KMS-11 (cell line): Measurements from ENCODE around the gene SLX4.

Experiments
- H2AFZ ChIP-seq: fragments of 200-600 bp; sonication (generic); 2 replicates; pipeline ENCODE4 v1.6.1; 2016; ENCODE audit warnings: antibody characterized with exemption, mixed run types, low read depth
- H3K27ac ChIP-seq: fragments of 200-600 bp; sonication (generic); 2 replicates; pipeline ENCODE4 v1.6.1; 2016; ENCODE audit warnings: mild to moderate bottlenecking, mixed run types
- H3K27me3 ChIP-seq: fragments of 200-600 bp; sonication (generic); 2 replicates; pipeline ENCODE4 v1.6.1; 2017; ENCODE audit warnings: mild to moderate bottlenecking, low read depth, mixed run types, moderate library complexity; ENCODE audit not compliant: insufficient read depth
- H3K36me3 ChIP-seq: fragments of 200-600 bp; sonication (generic); 2 replicates; pipeline ENCODE4 v1.6.1; 2017; ENCODE audit warnings: mild to moderate bottlenecking, mixed run types; ENCODE audit not compliant: insufficient read depth
- H3K4me1 ChIP-seq: fragments of 200-600 bp; sonication (generic); 2 replicates; pipeline ENCODE4 v1.6.1; 2016; ENCODE audit warnings: mild to moderate bottlenecking, low read depth, mixed run types; ENCODE audit not compliant: poor library complexity, severe bottlenecking
- H3K4me2 ChIP-seq: fragments of 200-600 bp; sonication (generic); 2 replicates; pipeline ENCODE4 v1.7.0; 2016; ENCODE audit warnings: mild to moderate bottlenecking, mixed run types
- H3K4me3 ChIP-seq: fragments of 200-600 bp; sonication (generic); IDR thresholded peaks from 2 replicates; pipeline ENCODE4 v1.6.1; 2017; ENCODE audit warnings: low read depth, low read length, mixed read lengths; ENCODE audit not compliant: insufficient read depth
- H3K79me2 ChIP-seq: fragments of 200-600 bp; sonication (generic); 2 replicates; pipeline ENCODE4 v1.6.1; 2016; ENCODE audit warnings: low read depth, mixed run types; ENCODE audit not compliant: insufficient read depth
- H3K9ac ChIP-seq: fragments of 200-600 bp; sonication (generic); 2 replicates; pipeline ENCODE4 v1.6.1; 2016; ENCODE audit warnings: mild to moderate bottlenecking, mixed run types
- H4K20me1 ChIP-seq: fragments of 200-600 bp; sonication (generic); 2 replicates; pipeline ENCODE4 v1.6.1; 2016; ENCODE audit warnings: mild to moderate bottlenecking, mixed run types; ENCODE audit not compliant: insufficient read depth
- TF ChIP-seq, protein P1 (sequence below): fragments of 200-600 bp; sonication (generic); conservative IDR thresholded peaks from 2 replicates; pipeline ENCODE4 v1.6.1; 2017; ENCODE audit warnings: low read depth, mild to moderate bottlenecking, antibody characterized with exemption, low read length, moderate library complexity, mixed read lengths

Gene SLX4

DNA sequence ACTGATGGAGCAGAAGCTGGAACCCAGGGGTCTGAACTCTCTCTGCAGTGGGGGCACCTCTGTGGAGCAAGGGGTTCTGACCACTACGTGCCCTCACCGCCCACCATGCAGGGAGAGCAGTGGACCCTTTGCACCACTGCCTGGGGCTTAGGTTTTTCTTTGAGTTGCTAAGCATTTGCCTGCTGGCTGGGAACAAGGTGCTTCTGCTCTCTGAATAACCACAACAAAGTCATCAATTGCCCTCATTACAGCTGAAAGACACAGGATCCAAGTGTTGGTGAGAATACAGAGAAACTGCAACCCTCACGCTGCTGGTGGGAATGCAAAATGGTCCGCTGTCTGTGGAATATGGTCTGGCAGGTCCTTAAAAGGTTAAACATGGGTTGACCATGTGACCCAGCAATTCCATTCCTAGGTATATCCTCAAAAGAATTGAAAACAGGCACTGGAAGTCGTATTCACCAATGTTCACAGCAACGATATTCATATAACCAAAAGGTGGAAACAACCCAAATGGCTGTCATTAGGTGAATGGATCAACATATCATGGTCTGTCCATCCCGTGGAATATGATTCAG is 57.0 kb downstream of the SLX4 start:
- Histone ChIP-seq H3K27ac (no peak overlapping the region), H3K4me3 (no peak overlapping the region), H4K20me1 (no peaks in the 10 kb centered on the region), H3K9ac (no peak overlapping the region), H3K4me1 (no peaks in the 10 kb centered on the region), H2AFZ (no peak overlapping the region), H3K27me3 (no peaks in the 10 kb centered on the region), H3K4me2 (no peak overlapping the region), H3K79me2 (no peaks in the 10 kb centered on the region), H3K36me3 (no peaks in the 10 kb centered on the region)
- TF ChIP-seq, protein P1, sequence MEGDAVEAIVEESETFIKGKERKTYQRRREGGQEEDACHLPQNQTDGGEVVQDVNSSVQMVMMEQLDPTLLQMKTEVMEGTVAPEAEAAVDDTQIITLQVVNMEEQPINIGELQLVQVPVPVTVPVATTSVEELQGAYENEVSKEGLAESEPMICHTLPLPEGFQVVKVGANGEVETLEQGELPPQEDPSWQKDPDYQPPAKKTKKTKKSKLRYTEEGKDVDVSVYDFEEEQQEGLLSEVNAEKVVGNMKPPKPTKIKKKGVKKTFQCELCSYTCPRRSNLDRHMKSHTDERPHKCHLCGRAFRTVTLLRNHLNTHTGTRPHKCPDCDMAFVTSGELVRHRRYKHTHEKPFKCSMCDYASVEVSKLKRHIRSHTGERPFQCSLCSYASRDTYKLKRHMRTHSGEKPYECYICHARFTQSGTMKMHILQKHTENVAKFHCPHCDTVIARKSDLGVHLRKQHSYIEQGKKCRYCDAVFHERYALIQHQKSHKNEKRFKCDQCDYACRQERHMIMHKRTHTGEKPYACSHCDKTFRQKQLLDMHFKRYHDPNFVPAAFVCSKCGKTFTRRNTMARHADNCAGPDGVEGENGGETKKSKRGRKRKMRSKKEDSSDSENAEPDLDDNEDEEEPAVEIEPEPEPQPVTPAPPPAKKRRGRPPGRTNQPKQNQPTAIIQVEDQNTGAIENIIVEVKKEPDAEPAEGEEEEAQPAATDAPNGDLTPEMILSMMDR, result no peak

DNA sequence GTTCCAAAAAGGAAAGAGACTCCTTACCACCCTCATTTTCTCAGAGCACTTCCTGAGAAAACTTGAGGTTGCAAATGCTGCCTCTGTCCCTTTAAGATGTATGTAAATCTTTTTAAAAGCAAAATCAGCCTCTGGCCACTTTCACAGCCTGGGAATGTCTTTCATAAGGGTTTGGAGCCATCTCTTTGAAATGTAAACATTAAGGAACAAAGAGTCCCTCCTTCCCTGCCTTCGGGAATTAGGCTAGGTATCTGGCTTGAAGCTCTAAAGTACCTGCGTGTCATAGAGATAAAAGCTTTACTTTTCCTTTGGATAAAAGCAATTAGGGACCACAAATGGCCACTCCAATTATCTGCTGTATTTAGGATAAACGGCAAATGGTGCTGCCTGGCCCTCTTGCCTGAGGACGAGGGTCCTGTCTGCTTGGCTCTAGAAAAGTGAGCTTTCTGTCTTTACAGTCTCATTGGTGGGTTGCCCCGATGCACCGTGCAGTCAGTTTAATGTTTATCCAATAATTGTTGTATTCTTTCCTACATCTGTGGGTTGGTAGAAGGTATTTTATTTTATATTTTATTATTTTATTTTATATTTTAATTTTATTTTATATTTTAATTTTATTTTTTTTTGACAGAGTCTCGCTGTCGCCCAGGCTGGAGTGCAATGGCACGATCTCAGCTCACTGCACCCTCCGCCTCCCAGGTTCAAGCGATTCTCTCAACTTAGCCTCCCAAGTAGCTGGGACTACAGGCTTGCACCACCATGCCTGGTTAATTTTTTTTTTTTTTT is 58.1 kb downstream of the SLX4 start:
- Histone ChIP-seq H2AFZ (no peak overlapping the region), H3K4me3 (no peak overlapping the region), H4K20me1 (no peaks in the 10 kb centered on the region), H3K4me2 (no peak overlapping the region), H3K79me2 (no peaks in the 10 kb centered on the region), H3K36me3 (no peaks in the 10 kb centered on the region), H3K27me3 (no peaks in the 10 kb centered on the region), H3K27ac (no peak overlapping the region), H3K9ac (no peak overlapping the region), H3K4me1 (no peaks in the 10 kb centered on the region)
- TF ChIP-seq, protein P1, result no peak

GRCh38 chr16:3550851-3551847 is 60.3 kb downstream of the SLX4 start:
- no peaks in the 10 kb centered on the region for H4K20me1 ChIP-seq
- no peak overlapping the region for H3K27ac ChIP-seq
- H3K36me3 ChIP-seq, result no peaks in the 10 kb centered on the region
- H3K79me2 ChIP-seq, result no peaks in the 10 kb centered on the region
- H3K4me2 ChIP-seq, result no peak overlapping the region
- H3K4me1 ChIP-seq, result no peaks in the 10 kb centered on the region
- H3K27me3 ChIP-seq, result no peaks in the 10 kb centered on the region
- H3K9ac ChIP-seq, result no peak overlapping the region
- TF ChIP-seq, protein P1, result no peak
- no peak overlapping the region for H2AFZ ChIP-seq
- no peak overlapping the region for H3K4me3 ChIP-seq

DNA sequence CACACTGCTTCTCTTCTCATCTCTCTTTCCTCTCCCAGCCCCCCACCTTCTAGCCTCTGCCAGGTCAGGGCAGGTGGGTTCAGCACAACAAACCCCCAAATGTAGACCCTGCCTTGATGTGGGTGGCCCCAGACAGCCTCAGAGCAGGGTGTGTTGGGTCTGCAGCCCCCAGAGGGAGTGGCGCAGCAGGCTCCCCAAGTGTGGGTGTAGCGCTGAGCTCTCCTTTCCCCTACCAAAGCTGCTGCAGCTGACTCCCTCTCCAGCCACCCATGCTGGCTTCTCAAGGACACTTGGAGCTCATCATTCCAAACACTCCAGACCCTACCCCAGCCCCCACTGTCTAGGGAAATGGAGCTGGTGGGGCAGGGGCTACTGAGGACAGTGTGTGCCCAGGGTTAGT is 61.5 kb downstream of the SLX4 start:
- H2AFZ ChIP-seq, result no peak overlapping the region
- no peaks in the 10 kb centered on the region for H3K36me3 ChIP-seq
- H3K27ac ChIP-seq, result no peak overlapping the region
- no peaks in the 10 kb centered on the region for H3K4me1 ChIP-seq
- no peak overlapping the region for H3K4me2 ChIP-seq
- H3K9ac ChIP-seq, result no peak overlapping the region
- no peaks in the 10 kb centered on the region for H3K27me3 ChIP-seq
- H3K79me2 ChIP-seq, result no peaks in the 10 kb centered on the region
- no peak overlapping the region for H3K4me3 ChIP-seq
- H4K20me1 ChIP-seq, result no peaks in the 10 kb centered on the region
- TF ChIP-seq, protein P1, result no peak
